GM21367 (cell line): ENCODE measurements around the gene TPMT.
A peak's percentile ranks its signal among the peaks of the same experiment; 100 is the strongest.
"Not testable (repeated sequence)": the region's sequence is repeated elsewhere in the genome, so short reads cannot be mapped to it uniquely, and the experiment has no call there.

Experiments
- ATAC-seq: cut with Tn5 transposase; IDR thresholded peaks from one replicate; pipeline ENCODE4 v1.9.1; 2021; ENCODE audit not compliant: unreplicated experiment

TPMT gene

GRCh38 chr6:18155864-18156421 lies 1.1 kb upstream of the TPMT start:
- ATAC-seq = peak; percentile 41

- peak; percentile 88 for ATAC-seq
These were observed 430 bp upstream of the TPMT start, which contains the start of gene KDM1B for GRCh38 chr6:18155150-18155863. Gene KDM1B (plus strand): TSS chr6:18155422. CDS start chr6:18159896, 4,474 bp downstream.

GRCh38 chr6:18153311-18153703 lies 1.6 kb downstream of the TPMT start:
- ATAC-seq = no peak

- ATAC-seq = no peak
These were observed 3.1 kb downstream of the TPMT start for GRCh38 chr6:18151801-18152200.

GRCh38 chr6:18151391-18151790 lies 3.5 kb downstream of the TPMT start:
- ATAC-seq = not testable (repeated sequence)

GRCh38 chr6:18148304-18149025 lies 6.4 kb downstream of the TPMT start:
- ATAC-seq = no peak

GRCh38 chr6:18147616-18148015 lies 7.3 kb downstream of the TPMT start:
- no peak for ATAC-seq

GRCh38 chr6:18147160-18147559 lies 7.7 kb downstream of the TPMT start:
- no peak for ATAC-seq

- no peak for ATAC-seq
These were observed 12.4 kb downstream of the TPMT start for GRCh38 chr6:18142591-18142861.

GRCh38 chr6:18141805-18142590 lies 12.9 kb downstream of the TPMT start:
- no peak for ATAC-seq

GRCh38 chr6:18139935-18140621 lies 14.8 kb downstream of the TPMT start:
- no peak for ATAC-seq

GRCh38 chr6:18138906-18139305 lies 16.0 kb downstream of the TPMT start:
- no peak for ATAC-seq

- ATAC-seq = no peak
These were observed 18.6 kb downstream of the TPMT start for GRCh38 chr6:18136260-18136659.

GRCh38 chr6:18135171-18135570 lies 19.7 kb downstream of the TPMT start:
- no peak for ATAC-seq

- ATAC-seq = no peak
These were observed 22.5 kb downstream of the TPMT start for GRCh38 chr6:18132346-18132745.

- ATAC-seq = no peak
These were observed 28.8 kb downstream of the TPMT start for GRCh38 chr6:18126121-18126520.

GRCh38 chr6:18122128-18123093 lies 32.5 kb downstream of the TPMT start, which contains the start of gene NHLRC1:
Gene NHLRC1 (minus strand): TSS chr6:18122677. CDS start chr6:18122606, 71 bp downstream.
- ATAC-seq = peak; percentile 99

GRCh38 chr6:18121580-18122127 lies 33.2 kb downstream of the TPMT start:
- ATAC-seq = no peak

- no peak for ATAC-seq
These were observed 35.6 kb downstream of the TPMT start for GRCh38 chr6:18119236-18119635.
